ENCODE results near the gene CCNF.

The CCNF gene

GRCh38 chr16:2485811-2486507 lies 56.7 kb downstream of the CCNF start:
- no peak for DNase-seq (ENCODE audit: low read depth)

- DNase-seq (ENCODE audit: low read depth) = peak; percentile 56
These were observed 57.6 kb downstream of the CCNF start for GRCh38 chr16:2486645-2487516.

- no peak for DNase-seq (ENCODE audit: low read depth)
These were observed 58.2 kb downstream of the CCNF start for GRCh38 chr16:2487517-2487842.

- DNase-seq (ENCODE audit: low read depth) = no peak
These were observed 58.8 kb downstream of the CCNF start for GRCh38 chr16:2487903-2488531.

- no peak for DNase-seq (ENCODE audit: low read depth)
These were observed 60.3 kb downstream of the CCNF start for GRCh38 chr16:2489581-2489980.

- no peak for DNase-seq (ENCODE audit: low read depth)
These were observed 61.2 kb downstream of the CCNF start for GRCh38 chr16:2490190-2491105.

GRCh38 chr16:2492292-2492691 lies 63.0 kb downstream of the CCNF start:
- no peak for DNase-seq (ENCODE audit: low read depth)

- no peak for DNase-seq (ENCODE audit: low read depth)
These were observed 64.4 kb downstream of the CCNF start for GRCh38 chr16:2493605-2494004.

GRCh38 chr16:2494616-2495015 lies 65.4 kb downstream of the CCNF start:
- no peak for DNase-seq (ENCODE audit: low read depth)

GRCh38 chr16:2495041-2495440 lies 65.8 kb downstream of the CCNF start:
- no peak for DNase-seq (ENCODE audit: low read depth)

- DNase-seq (ENCODE audit: low read depth) = no peak
These were observed 67.2 kb downstream of the CCNF start for GRCh38 chr16:2496223-2497115.

- no peak for DNase-seq (ENCODE audit: low read depth)
These were observed 67.9 kb downstream of the CCNF start for GRCh38 chr16:2497116-2497630.

- DNase-seq (ENCODE audit: low read depth) = no peak
These were observed 68.6 kb downstream of the CCNF start for GRCh38 chr16:2497695-2498484.

GRCh38 chr16:2498531-2499253 lies 69.4 kb downstream of the CCNF start:
- no peak for DNase-seq (ENCODE audit: low read depth)

- no peak for DNase-seq (ENCODE audit: low read depth)
These were observed 70.2 kb downstream of the CCNF start for GRCh38 chr16:2499454-2499853.

GRCh38 chr16:2499890-2500429 lies 70.7 kb downstream of the CCNF start:
- no peak for DNase-seq (ENCODE audit: low read depth)

GRCh38 chr16:2500430-2500917 lies 71.2 kb downstream of the CCNF start:
- no peak for DNase-seq (ENCODE audit: low read depth)

- peak; percentile 68 for DNase-seq (ENCODE audit: low read depth)
These were observed 71.9 kb downstream of the CCNF start for GRCh38 chr16:2500918-2501750.

All from stimulated activated CD8-positive, alpha-beta memory T cell treated with anti-CD3 and anti-CD28 coated beads, Interleukin-15, amount 100 ng/mL, for 1 hour (primary cell).